ENCODE results near the gene PTPRD.

- TF ChIP-seq CTCF (IDR thresholded peaks at IDR 0.05): no peak
- TF ChIP-seq EZH2 (IDR thresholded peaks at IDR 0.05; ENCODE audit: borderline replicate concordance, insufficient read depth, low read depth, low read length, poor library complexity, severe bottlenecking): no peak
Observed at GRCh38 chr9:10148796-10149195, 464.0 kb downstream of the PTPRD start.

All from B cell (primary cell).